GM13977 (cell line): ENCODE measurements around the gene SHROOM3.

ENCODE experiments used
- DNase-seq: peaks from one replicate; pipeline ENCODE4 v3.0.0; 2012; ENCODE audit warnings: low spot score
- in situ Hi-C: fragments of 300-500 bp; cut with MboI; formaldehyde crosslinking; loops from one replicate; pipeline ENCODE4 v1.12.0; 2022; ENCODE audit warnings: low sequenced_read_pairs, low pct_unique_long_range_greater_than_20kb, mixed read lengths, inconsistent platforms; ENCODE audit not compliant: unreplicated experiment
- TF ChIP-seq, protein P1 (sequence below): IDR thresholded peaks from 2 replicates; pipeline ENCODE4 v1.5.1; 2012; ENCODE audit warnings: mild to moderate bottlenecking, control low read depth; ENCODE audit not compliant: insufficient read depth; ENCODE audit errors: extremely low read depth, missing control alignments

The SHROOM3 gene

DNA sequence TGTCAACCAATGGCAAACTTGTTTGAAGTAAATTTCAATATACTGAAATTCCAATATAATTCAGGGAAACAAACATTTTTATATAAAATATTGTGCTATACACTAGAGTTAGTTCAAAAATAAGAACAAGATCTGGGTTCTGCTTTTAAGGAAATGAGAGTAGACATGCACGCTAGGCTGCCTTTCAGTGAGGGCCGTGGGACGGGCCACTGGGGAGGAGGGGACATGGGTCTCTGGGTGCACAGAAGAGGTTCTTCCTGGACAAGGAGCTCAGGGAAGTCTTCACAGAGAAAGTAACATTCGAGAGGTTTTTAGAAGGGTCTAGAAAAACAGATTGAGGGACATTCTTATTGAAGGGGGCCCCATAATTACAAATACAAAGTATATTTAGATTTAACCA, 64.4 kb downstream of the SHROOM3 start:
- in situ Hi-C loops, result no loop called here
- no peak for DNase-seq
- TF ChIP-seq, protein P1, sequence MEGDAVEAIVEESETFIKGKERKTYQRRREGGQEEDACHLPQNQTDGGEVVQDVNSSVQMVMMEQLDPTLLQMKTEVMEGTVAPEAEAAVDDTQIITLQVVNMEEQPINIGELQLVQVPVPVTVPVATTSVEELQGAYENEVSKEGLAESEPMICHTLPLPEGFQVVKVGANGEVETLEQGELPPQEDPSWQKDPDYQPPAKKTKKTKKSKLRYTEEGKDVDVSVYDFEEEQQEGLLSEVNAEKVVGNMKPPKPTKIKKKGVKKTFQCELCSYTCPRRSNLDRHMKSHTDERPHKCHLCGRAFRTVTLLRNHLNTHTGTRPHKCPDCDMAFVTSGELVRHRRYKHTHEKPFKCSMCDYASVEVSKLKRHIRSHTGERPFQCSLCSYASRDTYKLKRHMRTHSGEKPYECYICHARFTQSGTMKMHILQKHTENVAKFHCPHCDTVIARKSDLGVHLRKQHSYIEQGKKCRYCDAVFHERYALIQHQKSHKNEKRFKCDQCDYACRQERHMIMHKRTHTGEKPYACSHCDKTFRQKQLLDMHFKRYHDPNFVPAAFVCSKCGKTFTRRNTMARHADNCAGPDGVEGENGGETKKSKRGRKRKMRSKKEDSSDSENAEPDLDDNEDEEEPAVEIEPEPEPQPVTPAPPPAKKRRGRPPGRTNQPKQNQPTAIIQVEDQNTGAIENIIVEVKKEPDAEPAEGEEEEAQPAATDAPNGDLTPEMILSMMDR, result no peak

DNA sequence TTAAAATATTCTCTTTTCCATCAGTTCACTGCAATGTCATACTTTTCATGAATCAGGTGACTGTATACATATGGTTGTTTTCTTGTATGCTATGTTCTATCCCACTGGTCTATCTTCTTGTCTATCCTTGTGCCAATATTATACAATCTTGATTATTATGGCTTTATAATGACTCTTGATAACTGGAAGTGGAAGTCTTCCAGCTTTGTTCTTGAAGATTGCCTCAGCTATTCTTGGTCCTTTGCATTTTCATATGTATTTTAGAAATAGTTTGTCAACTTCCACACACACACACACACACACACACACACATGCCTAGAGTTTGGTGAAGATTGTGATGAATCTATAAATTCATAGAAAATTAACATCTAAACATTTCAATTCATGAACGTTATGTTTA, 67.9 kb downstream of the SHROOM3 start:
- DNase-seq, result no peak
- in situ Hi-C loops, result loop anchor here (25.0 kb wide), 2 partner anchors 534 to 709 kb away; no protein-coding TSS in a partner anchor
- TF ChIP-seq, protein P1, result no peak

DNA sequence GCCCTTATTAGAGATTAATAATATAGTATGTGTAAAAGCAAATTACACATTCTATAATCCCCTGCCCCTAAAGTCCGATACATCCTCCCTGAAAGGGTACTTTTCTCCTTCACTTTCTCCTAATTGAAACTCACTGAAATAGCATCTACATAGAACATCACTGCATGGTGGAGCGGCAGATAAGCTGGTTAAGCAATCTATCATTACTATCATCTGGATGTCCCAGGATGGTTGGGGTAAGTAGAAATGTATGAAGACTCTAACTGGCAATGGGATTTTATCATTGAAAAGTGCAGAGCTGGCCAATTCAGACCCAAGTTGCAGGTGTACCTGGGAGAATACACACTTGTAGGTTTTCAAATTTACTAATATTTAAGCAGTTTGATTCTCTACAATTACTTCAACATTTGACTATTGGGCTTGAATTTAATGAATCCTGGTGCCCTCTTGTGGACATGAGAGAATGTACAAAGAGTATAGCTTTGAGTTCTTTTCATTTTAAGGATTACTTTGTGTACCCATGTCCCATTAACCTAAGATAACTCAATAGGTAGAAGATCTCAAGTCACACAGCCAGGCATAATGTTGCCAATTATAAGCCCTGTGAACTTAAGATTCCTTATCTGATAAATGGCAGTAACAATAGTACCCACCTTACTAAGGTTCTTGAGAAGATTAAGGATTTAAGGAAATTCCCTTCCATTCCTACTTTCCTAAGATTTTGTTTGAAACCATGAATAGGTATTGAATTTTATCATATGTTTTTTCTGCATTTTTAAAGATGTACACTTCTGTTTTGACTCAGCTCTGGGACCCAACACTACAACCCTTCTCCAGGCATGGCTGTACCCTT, 69.8 kb downstream of the SHROOM3 start:
- TF ChIP-seq, protein P1, result peak; percentile 56
- in situ Hi-C loops, result loop anchor here (5.0 to 25.0 kb wide), 3 partner anchors 73 to 707 kb away; no protein-coding TSS in a partner anchor
- DNase-seq, result peak; percentile 52

DNA sequence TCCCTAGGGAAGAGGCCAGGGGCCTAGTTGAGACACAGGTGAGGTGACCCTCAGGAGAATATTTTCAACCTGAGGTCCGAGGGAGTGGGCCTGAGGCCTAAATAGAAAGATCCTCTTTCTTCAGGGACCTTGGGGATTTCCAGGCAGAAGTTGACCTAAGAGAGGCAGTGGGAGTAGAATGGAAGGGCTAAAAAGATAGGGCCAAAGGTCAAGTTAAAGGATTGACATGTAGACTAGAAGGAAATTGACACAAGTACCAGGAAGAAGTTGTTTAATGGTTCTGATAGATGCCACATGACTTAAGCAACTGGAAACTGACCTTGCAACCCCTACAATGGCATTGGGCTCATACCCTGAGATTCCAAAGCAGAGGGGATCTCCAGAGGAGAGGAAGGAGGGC, 76.9 kb downstream of the SHROOM3 start:
- in situ Hi-C loops, result loop anchor here (5.0 to 25.0 kb wide), 3 partner anchors 235 to 700 kb away; no protein-coding TSS in a partner anchor
- no peak for DNase-seq
- TF ChIP-seq, protein P1, result no peak

DNA sequence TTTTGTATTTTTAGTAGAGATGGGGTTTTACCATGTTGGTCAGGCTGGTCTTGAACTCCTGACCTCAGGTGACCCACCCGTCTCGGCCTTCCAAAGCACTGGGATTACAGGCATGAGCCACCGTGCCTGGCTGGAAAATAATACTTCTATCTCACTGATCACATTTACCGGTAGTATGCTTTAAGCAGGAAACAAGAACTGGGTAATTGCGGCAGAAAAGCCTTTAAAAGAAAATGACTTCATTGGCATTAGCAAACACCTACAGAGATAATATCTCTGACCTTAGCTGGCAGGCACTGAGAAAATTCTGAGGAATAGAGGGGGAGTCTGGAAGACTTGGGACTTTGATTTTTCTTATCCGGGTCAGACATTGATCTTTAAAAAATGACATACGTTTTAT, 78.5 kb downstream of the SHROOM3 start:
- TF ChIP-seq, protein P1, result no peak
- no peak for DNase-seq
- in situ Hi-C loops, result loop anchor here (5.0 to 25.0 kb wide), 3 partner anchors 234 to 699 kb away; no protein-coding TSS in a partner anchor

DNA sequence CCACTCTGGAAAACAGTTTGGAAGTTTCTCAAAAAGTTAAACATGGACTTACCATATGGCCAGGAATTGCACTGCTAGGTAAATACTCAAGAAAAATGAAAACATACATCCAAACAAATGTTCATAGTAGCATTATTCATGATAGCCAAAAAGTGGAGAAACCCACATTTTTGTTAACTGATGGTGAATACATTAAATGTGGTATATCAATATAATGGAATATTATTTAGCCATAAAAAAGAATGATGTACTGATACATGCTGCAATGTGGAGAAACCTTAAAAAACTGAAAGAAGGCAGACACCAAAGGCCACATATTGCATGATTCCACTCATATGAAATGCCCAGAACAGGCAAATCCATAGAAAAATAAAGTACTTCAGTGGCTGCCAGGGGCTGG, 79.1 kb downstream of the SHROOM3 start:
- DNase-seq, result no peak
- in situ Hi-C loops, result loop anchor here (5.0 to 25.0 kb wide), 3 partner anchors 233 to 698 kb away; no protein-coding TSS in a partner anchor
- TF ChIP-seq, protein P1, result no peak
